Measurements from ENCODE around the gene SSB.
"Not testable (repeated sequence)": the region's sequence is repeated elsewhere in the genome, so short reads cannot be mapped to it uniquely, and the experiment has no call there.

- TF ChIP-seq CTCF (IDR thresholded peaks at IDR 0.05; ENCODE audit: low read depth, low read length); EZH2phosphoT487 (IDR thresholded peaks at IDR 0.05; ENCODE audit: low read depth): not testable (repeated sequence)
Observed at GRCh38 chr2:169855281-169856258, 56.9 kb downstream of the SSB start.

Measured in OCI-LY3 (cell line).